Gastrocnemius medialis (tissue), 4 donors: ENCODE data around the gene CLUH. TPM values are rescaled to one million over a fixed set of nuclear protein-coding genes. Genes with fewer than 3 reads are reported as not detected.
A peak's percentile ranks its signal among the peaks of the same experiment; 100 is the strongest.
"Not testable (repeated sequence)": the region's sequence is repeated elsewhere in the genome, so short reads cannot be mapped to it uniquely, and the experiment has no call there.

Source experiments
- ATAC-seq, 2 donors: fragments of 150-250 bp; one replicate each; pipeline ENCODE4 v1.9.1; 2016
- DNase-seq, 2 donors: peaks; one replicate each; pipeline ENCODE4 v3.0.0-alpha.2; 2019
- H3K27ac ChIP-seq, 4 donors: fragments of 200-600 bp; sonication (generic); 1 replicate in 1 of 4; 2 replicates in 3 of 4; pipeline ENCODE4 v1.5.1; 2016 to 2018; ENCODE audit warnings: mild to moderate bottlenecking in 2 of 4, moderate library complexity in 1 of 4
- H3K27me3 ChIP-seq, 3 donors: fragments of 200-600 bp; sonication (generic) in 2 of 3; 1 replicate in 1 of 3; 2 replicates in 2 of 3; pipeline versions ENCODE4 v1.5.1 to v1.6.0; 2016 to 2019; ENCODE audit warnings: mild to moderate bottlenecking in 1 of 3, moderate library complexity in 1 of 3
- H3K36me3 ChIP-seq, 2 donors: fragments of 200-600 bp; sonication (generic) in 1 of 2; one replicate each; pipeline ENCODE4 v1.5.1; 2017 to 2018
- H3K4me1 ChIP-seq, 2 donors: fragments of 200-600 bp; sonication (generic) in 1 of 2; one replicate each; pipeline ENCODE4 v1.5.1; 2016 to 2017; ENCODE audit warnings: mild to moderate bottlenecking in 2 of 2
- H3K4me3 ChIP-seq, 4 donors: fragments of 200-600 bp; sonication (generic) in 3 of 4; 1 replicate in 1 of 4; 2 replicates in 3 of 4; pipeline ENCODE4 v1.5.1; 2016 to 2019; ENCODE audit warnings: mild to moderate bottlenecking in 2 of 4
- H3K9me3 ChIP-seq, 3 donors: fragments of 200-600 bp; sonication (generic) in 2 of 3; 1 replicate in 1 of 3; 2 replicates in 2 of 3; pipeline ENCODE4 v1.5.1; 2016 to 2019
- POLR2A ChIP-seq, 2 donors: fragments of 450-650 bp; IDR thresholded peaks; one replicate each; pipeline ENCODE4 v1.6.1; 2017; ENCODE audit warnings: antibody characterized with exemption in 2 of 2, mild to moderate bottlenecking in 2 of 2, moderate library complexity in 2 of 2
- in situ Hi-C, 4 donors: fragments of 200-750 bp; cut with MboI; loops; one replicate each; pipeline versions ENCODE4 v1.15.0 to v1.8.0; 2017; ENCODE audit warnings: low sequenced_read_pairs in 4 of 4
- intact Hi-C: fragments of 100-400 bp; cut with DNase I; formaldehyde crosslinking; loops from one replicate; pipeline ENCODE4 v1.15.1; 2023; ENCODE audit warnings: low total_unique reads
- total RNA-seq, 4 donors: library from RNA; depleted of rRNA; stranded (reverse); fragments of >200 nt; gene quantifications; one replicate each; pipeline versions ENCODE4 v1.1.0 to v1.2.3, GENCODE V29; 2016
- TF ChIP-seq, protein P1 (sequence below), 5 experiments: fragments of 450-650 bp in 3 of 5; fragments of 200-600 bp in 2 of 5; sonication (generic) in 2 of 5; IDR thresholded peaks in 4 of 5; conservative IDR thresholded peaks in 1 of 5; 1 replicate in 4 of 5; 2 replicates in 1 of 5; pipeline ENCODE4 v1.5.1; 2016 to 2019; ENCODE audit warnings: antibody characterized with exemption in 5 of 5, mild to moderate bottlenecking in 3 of 5, moderate library complexity in 3 of 5

CLUH gene
- total RNA-seq, 4 donors from 2014 or later, result 104 to 286 (median 211) TPM

DNA sequence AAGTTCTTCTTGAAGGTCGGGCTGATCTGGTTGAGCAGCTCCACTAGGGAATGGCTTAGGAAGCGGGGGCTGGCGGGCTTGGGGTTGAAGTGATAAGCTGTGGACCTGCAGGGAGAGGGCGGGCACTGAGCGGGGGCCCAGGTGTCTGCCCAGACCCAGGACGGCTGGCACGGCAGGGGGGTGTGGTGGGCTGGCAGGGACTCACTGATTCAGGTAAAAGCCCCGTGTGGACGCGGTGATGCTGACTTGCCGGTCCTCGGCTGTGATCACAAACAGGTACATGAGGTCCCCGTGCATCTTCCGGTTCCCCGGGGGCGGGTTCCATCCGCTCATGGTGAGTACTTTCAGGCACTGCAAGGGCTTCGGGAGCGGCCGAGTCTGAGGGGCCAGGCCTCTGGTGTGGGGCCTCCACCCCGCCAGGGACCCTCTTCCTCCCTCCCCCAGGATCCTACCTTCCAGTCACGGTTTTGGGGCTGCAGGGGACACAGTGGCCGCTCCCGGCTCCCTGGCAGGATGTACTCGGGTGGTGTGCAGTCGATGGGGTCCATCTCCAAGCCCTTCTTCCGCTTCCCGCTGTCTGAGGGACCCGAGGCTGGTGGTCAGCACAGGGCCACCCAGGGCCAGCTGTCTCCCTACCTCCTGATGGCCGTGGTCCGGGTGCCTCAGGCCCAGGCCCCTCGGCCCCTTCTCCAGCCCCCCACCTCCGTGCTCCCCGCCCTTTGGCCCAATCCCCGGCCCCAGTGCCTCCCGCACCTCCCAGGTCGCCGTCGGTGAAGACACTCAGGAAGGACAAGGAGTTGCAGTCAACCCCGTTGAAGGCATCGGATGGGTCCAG is 10.2 kb downstream of the CLUH start:
- in situ Hi-C loops, result loop anchor here in 1 of 4 donors (25.0 kb wide), 1 partner anchor 289 kb away; the partner anchor contains the start of gene MNT
- intact Hi-C loops, result no loop called here
- TF ChIP-seq, protein P1, sequence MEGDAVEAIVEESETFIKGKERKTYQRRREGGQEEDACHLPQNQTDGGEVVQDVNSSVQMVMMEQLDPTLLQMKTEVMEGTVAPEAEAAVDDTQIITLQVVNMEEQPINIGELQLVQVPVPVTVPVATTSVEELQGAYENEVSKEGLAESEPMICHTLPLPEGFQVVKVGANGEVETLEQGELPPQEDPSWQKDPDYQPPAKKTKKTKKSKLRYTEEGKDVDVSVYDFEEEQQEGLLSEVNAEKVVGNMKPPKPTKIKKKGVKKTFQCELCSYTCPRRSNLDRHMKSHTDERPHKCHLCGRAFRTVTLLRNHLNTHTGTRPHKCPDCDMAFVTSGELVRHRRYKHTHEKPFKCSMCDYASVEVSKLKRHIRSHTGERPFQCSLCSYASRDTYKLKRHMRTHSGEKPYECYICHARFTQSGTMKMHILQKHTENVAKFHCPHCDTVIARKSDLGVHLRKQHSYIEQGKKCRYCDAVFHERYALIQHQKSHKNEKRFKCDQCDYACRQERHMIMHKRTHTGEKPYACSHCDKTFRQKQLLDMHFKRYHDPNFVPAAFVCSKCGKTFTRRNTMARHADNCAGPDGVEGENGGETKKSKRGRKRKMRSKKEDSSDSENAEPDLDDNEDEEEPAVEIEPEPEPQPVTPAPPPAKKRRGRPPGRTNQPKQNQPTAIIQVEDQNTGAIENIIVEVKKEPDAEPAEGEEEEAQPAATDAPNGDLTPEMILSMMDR (IDR thresholded peaks at IDR 0.05 in 4 of 5, conservative IDR thresholded peaks at IDR 0.05 in 1 of 5), result no peak
- TF ChIP-seq POLR2A (IDR thresholded peaks at IDR 0.05), result no peak
- Histone ChIP-seq H3K9me3 (no peaks in the 10 kb centered on the region), H3K36me3 (peaks cover 1 to 63% of the 10 kb centered on the region in 2 donors), H3K27me3 (no peaks in the 10 kb centered on the region), H3K4me3 (no peak overlapping the region), H3K27ac (peak overlapping the region in 3 of 4 donors; percentile 95 to 98 (median 97)), H3K4me1 (peaks cover 21 to 26% of the 10 kb centered on the region in 2 donors)
- no peak for ATAC-seq
- peak in 1 of 2 donors; percentile 20 for DNase-seq

DNA sequence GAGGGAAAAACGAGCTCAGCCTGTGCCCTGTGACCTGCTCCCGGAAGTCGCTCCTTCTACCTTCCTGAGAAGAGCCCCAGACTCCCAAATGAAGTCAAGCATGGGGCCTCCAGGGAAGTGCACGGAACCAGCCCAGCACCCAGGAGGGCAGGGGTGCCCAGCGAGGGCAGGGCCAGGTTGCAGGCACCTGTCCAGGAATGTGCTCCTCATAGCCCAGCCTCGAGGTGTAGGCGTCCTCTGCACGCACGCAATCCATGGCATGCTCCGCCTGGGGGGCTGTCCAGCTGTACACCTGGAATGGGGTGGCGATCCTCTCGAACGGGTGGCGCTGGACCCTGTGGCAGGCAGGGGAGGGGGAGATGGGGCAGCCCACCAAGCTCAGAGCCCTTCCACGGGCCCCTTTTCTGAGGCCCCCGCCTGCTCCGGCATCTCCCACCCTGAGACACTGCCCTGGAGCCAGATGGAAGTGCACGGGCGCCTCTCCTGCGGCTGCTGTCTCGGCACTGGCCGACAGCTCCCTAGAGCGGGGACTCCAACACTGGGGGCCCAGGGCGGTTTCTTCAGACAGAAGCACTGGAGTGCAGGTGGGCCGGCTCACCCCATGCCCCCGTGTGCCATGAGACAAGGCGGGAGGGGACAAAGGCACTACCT is 10.9 kb downstream of the CLUH start:
- peaks cover 3 to 70% of the 10 kb centered on the region in 2 donors for H3K36me3 ChIP-seq
- no peaks in the 10 kb centered on the region for H3K9me3 ChIP-seq
- intact Hi-C loops (no loop called here), in situ Hi-C loops (loop anchor here in 1 of 4 donors (25.0 kb wide), 1 partner anchor 288 kb away; the partner anchor contains the start of gene MNT)
- DNase-seq (peak in 1 of 2 donors; percentile 17), ATAC-seq (no peak)
- TF ChIP-seq, protein P1 (IDR thresholded peaks at IDR 0.05 in 4 of 5, conservative IDR thresholded peaks at IDR 0.05 in 1 of 5), result no peak
- TF ChIP-seq POLR2A (IDR thresholded peaks at IDR 0.05), result no peak
- peak overlapping the region; percentile 71 to 98 (median 82) for H3K27ac ChIP-seq
- no peak overlapping the region for H3K4me3 ChIP-seq
- no peaks in the 10 kb centered on the region for H3K27me3 ChIP-seq
- H3K4me1 ChIP-seq, result peaks cover 14 to 18% of the 10 kb centered on the region in 2 donors

DNA sequence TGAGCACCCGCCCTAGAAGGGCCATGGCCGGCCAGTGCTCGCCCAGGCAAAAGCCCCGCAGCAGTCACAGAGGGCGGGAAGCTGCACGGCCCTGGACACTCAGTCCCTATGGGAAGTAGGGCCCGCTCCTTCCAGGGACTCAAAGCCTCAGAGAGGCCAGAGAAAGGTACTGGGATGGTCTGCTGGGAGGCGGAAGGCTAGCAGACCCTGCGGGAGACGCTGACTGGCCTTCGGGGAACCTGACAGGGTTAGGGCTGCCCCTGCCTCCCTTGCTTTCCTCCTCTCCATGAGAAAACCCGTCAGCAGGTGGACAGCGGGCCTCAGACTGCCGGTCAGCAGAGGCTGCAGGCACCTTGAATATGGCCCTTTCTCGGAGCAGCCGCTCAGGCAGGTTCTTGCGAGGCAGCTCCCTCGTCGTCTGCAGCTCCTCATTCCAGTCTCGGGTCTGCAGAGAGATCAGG is 11.5 kb downstream of the CLUH start:
- TF ChIP-seq POLR2A (IDR thresholded peaks at IDR 0.05), result no peak
- TF ChIP-seq, protein P1 (IDR thresholded peaks at IDR 0.05 in 4 of 5, conservative IDR thresholded peaks at IDR 0.05 in 1 of 5), result no peak
- Histone ChIP-seq H3K36me3 (peaks cover 3 to 75% of the 10 kb centered on the region in 2 donors), H3K27me3 (no peaks in the 10 kb centered on the region), H3K9me3 (no peaks in the 10 kb centered on the region), H3K4me1 (peaks cover 11 to 13% of the 10 kb centered on the region in 2 donors), H3K27ac (peak overlapping the region; percentile 71 to 98 (median 82)), H3K4me3 (no peak overlapping the region)
- DNase-seq (peak in 1 of 2 donors; percentile 22), ATAC-seq (no peak)
- intact Hi-C loops (no loop called here), in situ Hi-C loops (loop anchor here in 1 of 4 donors (25.0 kb wide), 1 partner anchor 288 kb away; the partner anchor contains the start of gene MNT)

- Histone ChIP-seq H3K36me3 (peaks cover 3 to 83% of the 10 kb centered on the region in 2 donors), H3K27ac (peak overlapping the region; percentile 71 to 98 (median 82))
- H3K27me3 ChIP-seq, in situ Hi-C loops, intact Hi-C loops, H3K9me3 ChIP-seq, H3K4me3 ChIP-seq, H3K4me1 ChIP-seq: not testable (repeated sequence)
- ATAC-seq (peak; percentile 78 to 81), DNase-seq (peak in 1 of 2 donors; percentile 83)
Observed at GRCh38 chr17:2699216-2699805, 12.3 kb downstream of the CLUH start.
